IPS-15b (cell line): ENCODE measurements around the gene NUSAP1.

ENCODE experiments used
- H3K27me3 ChIP-seq: one replicate; pipeline ENCODE4 v1.6.1; 2013; ENCODE audit warnings: low read length; ENCODE audit not compliant: control insufficient read depth, insufficient read depth
- H3K36me3 ChIP-seq: one replicate; pipeline ENCODE4 v1.6.1; 2013; ENCODE audit warnings: low read length; ENCODE audit not compliant: control insufficient read depth, insufficient read depth
- H3K4me1 ChIP-seq: one replicate; pipeline ENCODE4 v1.6.1; 2013; ENCODE audit warnings: mild to moderate bottlenecking, low read length; ENCODE audit not compliant: control insufficient read depth, insufficient read depth
- H3K4me3 ChIP-seq: one replicate; pipeline ENCODE4 v1.5.1; 2013; ENCODE audit warnings: low read depth, low read length
- H3K9ac ChIP-seq: one replicate; pipeline ENCODE4 v1.6.1; 2013; ENCODE audit warnings: low read depth, mild to moderate bottlenecking, low read length
- H3K9me3 ChIP-seq: one replicate; pipeline ENCODE4 v1.6.1; 2013; ENCODE audit warnings: mild to moderate bottlenecking, low read length; ENCODE audit not compliant: control insufficient read depth, insufficient read depth

NUSAP1 gene

DNA sequence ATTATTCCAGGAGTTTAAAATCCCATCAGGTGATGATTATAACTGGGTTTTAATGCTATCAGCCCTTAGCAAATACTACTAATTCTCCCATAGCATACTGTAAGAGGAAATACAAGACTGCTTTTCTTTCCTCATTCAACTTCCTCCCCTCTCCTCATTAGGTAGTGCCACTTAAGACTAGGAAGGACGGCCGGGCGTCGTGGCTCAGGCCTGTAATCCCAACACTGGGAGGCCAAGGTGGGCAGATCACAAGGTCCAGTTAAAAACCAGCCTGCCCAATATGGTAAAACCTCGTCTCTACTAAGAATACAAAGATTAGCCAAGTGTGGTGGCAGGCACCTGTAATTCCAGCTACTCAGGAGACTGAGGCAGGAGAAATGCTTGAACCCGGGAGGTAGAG is 55.0 kb downstream of the NUSAP1 start:
- Histone ChIP-seq H3K36me3 (no peaks in the 10 kb centered on the region), H3K9ac (no peak overlapping the region), H3K4me3 (no peak overlapping the region), H3K9me3 (no peaks in the 10 kb centered on the region), H3K4me1 (no peaks in the 10 kb centered on the region), H3K27me3 (no peaks in the 10 kb centered on the region)

DNA sequence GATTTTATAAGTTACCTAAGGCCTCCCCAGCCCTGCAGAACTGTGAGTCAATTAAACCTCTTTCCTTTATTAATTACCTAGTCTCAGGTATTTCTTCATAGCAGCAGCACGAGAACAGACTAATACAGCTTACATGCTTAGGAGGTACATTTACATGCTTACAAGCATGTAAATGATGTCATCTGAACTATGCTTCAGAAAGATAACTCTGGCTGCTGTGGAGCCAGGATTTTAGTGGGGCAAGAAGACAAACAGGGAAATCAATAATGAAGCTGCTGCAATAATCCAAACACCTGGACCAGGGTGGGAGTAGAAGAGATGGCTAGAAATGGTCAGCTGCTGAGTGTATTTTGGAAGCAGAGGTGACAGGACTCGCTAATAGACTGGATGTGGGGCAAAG is 60.0 kb downstream of the NUSAP1 start:
- Histone ChIP-seq H3K9ac (no peak overlapping the region), H3K36me3 (peaks cover 6% of the 10 kb centered on the region), H3K4me1 (no peaks in the 10 kb centered on the region)

DNA sequence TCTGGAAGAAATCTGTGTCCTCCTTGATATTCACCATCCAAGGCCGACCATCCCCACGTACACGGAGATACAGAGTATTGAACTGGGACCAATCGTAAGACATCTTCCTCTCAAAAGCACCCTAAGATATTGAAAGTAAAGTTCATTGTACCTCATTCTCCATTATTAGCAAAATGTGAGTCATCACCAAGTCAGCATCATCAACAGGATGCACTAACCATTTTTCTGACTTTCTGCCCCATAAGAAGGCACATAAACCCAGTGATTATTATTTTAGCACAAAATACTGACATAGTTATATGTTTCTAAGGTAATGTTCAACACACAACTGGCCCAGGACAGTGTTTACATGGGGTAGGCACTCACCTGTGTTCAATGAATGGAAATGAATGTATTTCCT is 62.2 kb downstream of the NUSAP1 start:
- Histone ChIP-seq H3K4me1 (no peaks in the 10 kb centered on the region), H3K27me3 (no peaks in the 10 kb centered on the region), H3K9me3 (no peaks in the 10 kb centered on the region), H3K4me3 (no peak overlapping the region), H3K36me3 (peaks cover 6% of the 10 kb centered on the region), H3K9ac (no peak overlapping the region)

More for the DNA sequence above, 60.0 kb downstream of the NUSAP1 start:
- Histone ChIP-seq H3K27me3 (no peaks in the 10 kb centered on the region), H3K4me3 (no peak overlapping the region), H3K9me3 (no peaks in the 10 kb centered on the region)

DNA sequence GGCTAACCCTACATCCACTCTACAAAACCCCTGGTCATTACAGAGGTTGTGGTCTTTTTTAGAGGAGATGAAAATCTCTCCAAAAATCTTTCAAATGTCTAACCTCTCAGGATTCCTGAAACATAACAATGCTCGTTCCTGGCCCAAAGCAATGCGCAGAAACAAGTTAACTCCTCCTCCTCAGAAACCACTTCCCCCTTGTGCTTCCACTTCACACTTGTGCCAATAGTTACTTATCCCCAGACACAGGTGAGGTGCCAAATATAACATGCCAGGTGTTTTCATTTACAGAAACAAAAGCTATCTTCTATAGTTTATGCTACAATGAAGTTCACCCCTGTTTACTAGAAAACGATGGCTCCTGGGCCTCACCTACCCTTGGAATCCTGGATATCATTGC is 63.4 kb downstream of the NUSAP1 start:
- Histone ChIP-seq H3K4me3 (no peak overlapping the region), H3K27me3 (no peaks in the 10 kb centered on the region), H3K4me1 (no peaks in the 10 kb centered on the region), H3K36me3 (peaks cover 6% of the 10 kb centered on the region), H3K9ac (no peak overlapping the region), H3K9me3 (no peaks in the 10 kb centered on the region)

DNA sequence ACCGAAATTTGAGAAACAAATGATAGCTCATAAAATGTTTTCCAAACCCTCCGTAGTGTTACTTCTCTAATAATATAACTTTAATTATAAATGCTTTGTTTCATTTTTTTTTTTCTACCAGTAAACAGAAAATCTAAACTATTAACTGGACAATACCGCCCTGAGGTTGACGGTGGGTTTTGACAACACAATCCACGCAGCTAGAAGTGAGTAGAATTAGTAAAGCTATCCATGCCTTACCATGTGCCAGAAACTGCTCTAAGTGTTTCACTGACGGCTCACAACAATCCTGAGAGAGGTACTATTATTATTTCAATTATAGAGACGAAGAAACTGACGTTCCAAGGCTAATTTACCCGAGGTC is 69.2 kb downstream of the NUSAP1 start:
- peak overlapping the region; percentile 88 for H3K9ac ChIP-seq
- H3K27me3 ChIP-seq = no peaks in the 10 kb centered on the region
- H3K4me1 ChIP-seq = no peaks in the 10 kb centered on the region
- peak overlapping the region; percentile 92 for H3K4me3 ChIP-seq
- no peaks in the 10 kb centered on the region for H3K9me3 ChIP-seq
- H3K36me3 ChIP-seq = no peaks in the 10 kb centered on the region

DNA sequence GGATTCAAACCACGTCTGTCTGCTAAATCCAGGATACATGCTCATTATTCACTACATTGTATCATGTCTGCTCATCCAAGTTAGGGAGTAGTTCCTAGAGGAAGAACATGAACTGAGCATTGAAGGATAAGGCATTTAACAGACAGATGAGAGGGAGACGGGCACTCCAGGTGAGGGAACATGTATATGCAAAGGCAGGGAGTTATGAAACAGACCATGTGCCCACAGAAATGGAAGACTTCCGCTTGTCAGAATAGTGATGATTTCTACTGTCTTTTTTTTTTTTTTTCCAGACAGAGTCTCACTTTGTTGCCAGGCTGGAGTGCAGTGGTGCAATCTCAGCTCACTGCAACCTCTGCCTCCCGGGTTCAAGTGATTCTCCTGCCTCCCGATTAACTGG is 74.7 kb downstream of the NUSAP1 start:
- Histone ChIP-seq H3K4me3 (no peak overlapping the region), H3K9me3 (no peaks in the 10 kb centered on the region), H3K36me3 (no peaks in the 10 kb centered on the region), H3K9ac (no peak overlapping the region), H3K27me3 (no peaks in the 10 kb centered on the region), H3K4me1 (no peaks in the 10 kb centered on the region)

DNA sequence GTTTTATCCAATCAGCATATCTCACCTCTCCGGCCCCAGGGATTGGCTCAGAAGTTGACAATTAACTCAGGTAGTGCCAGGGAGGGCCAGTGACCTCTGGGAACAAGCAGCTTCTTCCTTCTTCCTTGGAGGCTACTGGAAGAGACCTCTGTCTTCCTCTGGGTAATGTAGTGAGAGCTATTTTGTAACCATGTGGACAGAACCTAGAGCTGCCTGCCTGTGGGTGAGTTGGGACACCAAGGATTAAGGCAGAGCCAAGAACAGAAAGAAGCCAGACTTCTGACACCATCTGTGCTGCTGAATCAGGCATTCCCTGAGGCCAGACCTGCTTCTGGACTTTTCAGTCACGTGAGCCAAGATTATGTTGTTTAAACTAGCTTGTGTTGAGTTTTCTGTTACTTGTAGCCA is 75.6 kb downstream of the NUSAP1 start:
- H3K9ac ChIP-seq = no peak overlapping the region
- H3K4me3 ChIP-seq = no peak overlapping the region
- no peaks in the 10 kb centered on the region for H3K36me3 ChIP-seq
- H3K4me1 ChIP-seq = no peaks in the 10 kb centered on the region
- no peaks in the 10 kb centered on the region for H3K9me3 ChIP-seq
- no peaks in the 10 kb centered on the region for H3K27me3 ChIP-seq

DNA sequence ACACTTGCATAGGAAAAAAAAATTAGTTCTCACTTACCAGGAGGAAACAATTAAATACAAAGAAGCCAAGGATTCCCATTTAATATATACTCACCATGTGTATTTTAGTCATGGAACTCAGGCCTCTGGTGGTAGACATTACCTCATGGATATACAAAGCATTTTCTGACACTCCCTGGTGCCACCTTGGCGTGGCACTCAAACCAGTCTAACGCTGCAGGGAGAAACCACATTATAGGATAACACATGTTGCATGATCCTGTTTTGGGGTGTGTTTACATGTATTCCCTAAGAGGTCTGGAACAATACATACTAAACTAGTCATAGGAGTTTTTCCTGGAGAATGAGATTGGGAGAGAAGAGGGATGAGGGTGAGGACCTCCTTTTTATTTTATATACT is 78.3 kb downstream of the NUSAP1 start:
- Histone ChIP-seq H3K9me3 (no peaks in the 10 kb centered on the region), H3K27me3 (no peaks in the 10 kb centered on the region), H3K36me3 (no peaks in the 10 kb centered on the region), H3K9ac (no peak overlapping the region), H3K4me1 (peaks cover 3% of the 10 kb centered on the region), H3K4me3 (no peak overlapping the region)

DNA sequence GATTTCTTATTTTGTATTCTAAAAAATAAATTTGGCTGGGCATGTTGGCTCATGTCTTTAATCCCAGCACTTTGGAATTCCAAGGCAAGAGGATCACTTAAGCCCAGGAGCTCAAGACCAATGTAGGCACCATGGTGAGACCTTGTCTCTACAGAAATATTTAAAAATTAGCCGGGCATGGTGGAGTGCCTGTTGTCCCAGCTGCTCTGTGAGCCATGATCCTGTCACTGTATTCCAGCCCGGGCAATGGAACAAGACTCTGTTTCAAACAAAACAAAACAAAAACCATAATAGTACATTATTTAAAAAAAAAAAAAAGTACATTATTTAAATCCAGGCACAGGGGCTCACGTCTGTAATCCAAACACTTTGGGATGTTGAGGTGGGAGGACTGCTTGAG is 78.8 kb downstream of the NUSAP1 start:
- Histone ChIP-seq H3K36me3 (no peaks in the 10 kb centered on the region), H3K9ac (no peak overlapping the region), H3K9me3 (no peaks in the 10 kb centered on the region), H3K27me3 (no peaks in the 10 kb centered on the region), H3K4me1 (peaks cover 3% of the 10 kb centered on the region), H3K4me3 (no peak overlapping the region)

DNA sequence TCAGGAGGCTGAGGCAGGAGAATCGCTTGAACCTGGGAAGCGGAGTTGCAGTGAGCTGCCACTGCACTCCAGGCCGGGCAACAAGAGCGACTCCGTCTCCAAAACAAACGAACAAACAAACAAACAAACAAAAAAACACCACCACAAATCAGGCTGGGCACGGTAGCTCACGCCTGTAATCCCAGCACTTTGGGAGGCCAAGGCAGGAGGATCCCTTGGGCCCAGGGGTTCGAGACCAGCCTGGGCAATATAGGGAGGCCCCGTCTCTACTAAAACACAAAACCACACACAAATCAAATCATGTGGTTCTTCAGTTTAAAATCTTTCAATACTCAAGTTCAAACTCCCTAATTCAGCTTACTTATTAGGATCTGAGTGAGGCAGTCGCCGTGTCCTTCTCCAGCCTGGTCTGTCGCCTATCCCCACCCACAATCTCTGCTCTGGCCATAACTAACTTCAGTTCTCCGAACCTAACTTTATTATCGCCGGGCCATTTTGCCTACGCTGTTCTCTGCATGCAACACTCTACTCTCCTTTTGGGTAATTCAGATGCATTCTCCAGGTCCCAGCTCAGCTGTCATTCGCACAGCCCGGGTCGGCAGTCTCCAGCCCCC is 83.6 kb downstream of the NUSAP1 start:
- H3K27me3 ChIP-seq = no peaks in the 10 kb centered on the region
- peak overlapping the region; percentile 55 for H3K9ac ChIP-seq
- H3K4me3 ChIP-seq = peak overlapping the region; percentile 75
- peaks cover 2% of the 10 kb centered on the region for H3K36me3 ChIP-seq
- no peaks in the 10 kb centered on the region for H3K9me3 ChIP-seq
- H3K4me1 ChIP-seq = peaks cover 3% of the 10 kb centered on the region

DNA sequence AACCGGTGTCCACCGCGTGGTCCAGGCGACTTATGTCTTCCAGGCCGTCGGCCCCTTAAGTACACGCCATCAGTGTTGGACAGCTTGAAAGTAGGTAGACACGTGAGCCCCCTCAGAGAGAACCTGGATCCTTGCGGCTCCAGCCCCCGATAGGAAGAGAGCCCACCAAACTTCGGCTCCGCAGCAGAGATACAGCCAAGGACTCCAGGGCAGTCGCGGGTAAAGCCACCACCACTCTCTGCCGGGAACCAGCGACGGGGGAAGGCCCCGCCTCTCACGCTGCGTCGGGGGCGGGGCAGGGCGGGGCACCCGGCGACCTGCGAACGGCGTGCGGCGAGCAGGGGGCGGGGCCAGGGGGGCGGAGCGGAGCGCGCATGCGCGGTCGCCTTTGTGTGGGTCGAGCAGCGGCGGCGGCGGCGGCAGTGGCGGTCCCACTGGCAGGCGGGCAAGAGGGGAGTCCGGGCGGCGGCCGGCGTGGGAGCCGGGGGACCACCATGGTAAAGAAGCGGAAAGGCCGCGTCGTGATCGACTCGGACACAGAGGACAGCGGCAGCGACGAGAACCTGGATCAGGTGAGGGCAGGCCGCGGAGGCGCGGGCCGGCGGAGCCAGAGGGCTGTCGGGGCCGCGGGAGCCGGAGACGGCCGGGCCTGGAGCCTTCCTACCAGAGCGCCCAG is 84.2 kb downstream of the NUSAP1 start, which contains the start of gene RTF1:
RTF1 (plus strand) TSS at position 354 of the 676 bp plus-strand sequence; CDS start at position 375, 21 bp downstream.
- H3K36me3 ChIP-seq = peaks cover 2% of the 10 kb centered on the region
- no peaks in the 10 kb centered on the region for H3K9me3 ChIP-seq
- no peaks in the 10 kb centered on the region for H3K27me3 ChIP-seq
- peak within 1 kb of the TSS; percentile 93 for H3K4me3 ChIP-seq
- H3K4me1 ChIP-seq = peaks cover 3% of the 10 kb centered on the region
- H3K9ac ChIP-seq = peak within 1 kb of the TSS; percentile 79

DNA sequence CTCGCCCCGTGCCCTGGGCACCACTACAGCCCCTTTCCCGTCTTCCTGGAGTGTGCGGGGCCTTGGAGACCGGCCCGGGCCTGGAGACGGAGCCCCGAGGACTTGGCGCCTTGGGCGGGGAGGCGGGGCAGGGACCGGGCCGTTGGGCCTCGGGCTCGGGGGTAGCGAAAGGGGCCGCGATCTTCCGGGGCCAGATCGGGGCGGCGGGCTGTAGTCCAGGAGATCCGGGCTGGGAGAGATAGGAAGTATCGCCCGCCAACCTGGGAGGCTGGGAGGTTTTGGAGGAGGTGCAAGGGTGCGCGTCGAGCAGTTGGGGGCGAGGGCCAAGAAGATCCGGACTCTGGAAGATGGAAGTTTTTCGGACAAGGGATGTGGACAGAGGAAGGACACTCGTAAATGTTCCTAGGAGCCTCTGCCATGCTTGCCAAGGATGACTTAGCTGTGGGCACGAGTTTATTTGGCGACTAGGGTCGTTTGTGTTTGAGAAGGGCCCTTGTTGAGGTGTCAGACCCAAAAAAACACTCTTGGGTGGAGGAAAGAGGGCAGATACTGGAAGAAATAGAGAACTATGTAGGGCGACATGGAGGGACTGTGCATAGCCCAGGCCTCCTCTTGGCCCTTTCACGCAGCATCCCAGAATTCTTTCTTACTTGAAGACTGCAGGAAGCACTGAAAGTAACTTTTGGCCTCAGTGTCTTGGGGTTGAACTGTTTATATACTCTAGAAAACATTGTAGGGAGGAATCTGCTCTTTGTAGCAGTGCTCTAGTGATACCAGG is 84.9 kb downstream of the NUSAP1 start:
- no peaks in the 10 kb centered on the region for H3K27me3 ChIP-seq
- peaks cover 3% of the 10 kb centered on the region for H3K4me1 ChIP-seq
- no peaks in the 10 kb centered on the region for H3K9me3 ChIP-seq
- peak overlapping the region; percentile 79 for H3K9ac ChIP-seq
- peaks cover 2% of the 10 kb centered on the region for H3K36me3 ChIP-seq
- peak overlapping the region; percentile 93 for H3K4me3 ChIP-seq
